NT2/D1 (cell line): ENCODE results near the gene STX8.
"Not testable (repeated sequence)": the region's sequence is repeated elsewhere in the genome, so short reads cannot be mapped to it uniquely, and the experiment has no call there.

Source experiments
- DNase-seq: peaks from one replicate; pipeline ENCODE4 v3.0.0-alpha.2; 2011; ENCODE audit warnings: low read depth, low spot score
- H3K27me3 ChIP-seq: 2 replicates; pipeline ENCODE4 v1.6.0; 2011; ENCODE audit warnings: mild to moderate bottlenecking; ENCODE audit not compliant: insufficient read length, insufficient read depth
- H3K36me3 ChIP-seq: 2 replicates; pipeline ENCODE4 v1.6.1; 2011; ENCODE audit warnings: mild to moderate bottlenecking, low read length, mixed read lengths; ENCODE audit not compliant: insufficient read depth, insufficient read length
- H3K4me1 ChIP-seq: 2 replicates; pipeline ENCODE4 v1.5.1; 2011; ENCODE audit not compliant: insufficient read depth, insufficient read length
- H3K4me3 ChIP-seq: 2 replicates; pipeline ENCODE4 v1.5.1; 2011; ENCODE audit warnings: low read depth; ENCODE audit not compliant: insufficient read length
- H3K9ac ChIP-seq: 2 replicates; pipeline ENCODE4 v1.6.0; 2011; ENCODE audit warnings: low read depth; ENCODE audit not compliant: insufficient read length
- H3K9me3 ChIP-seq: 2 replicates; pipeline ENCODE4 v1.5.1; 2011; ENCODE audit warnings: mild to moderate bottlenecking, low read length; ENCODE audit not compliant: insufficient read depth
- SUZ12 ChIP-seq: IDR thresholded peaks from 2 replicates; pipeline ENCODE4 v1.6.1; 2011; ENCODE audit not compliant: insufficient read length, insufficient read depth; ENCODE audit errors: extremely low read depth
- YY1 ChIP-seq: IDR thresholded peaks from 2 replicates; pipeline ENCODE4 v1.6.1; 2011; ENCODE audit not compliant: insufficient read length, insufficient read depth
- ZNF274 ChIP-seq: IDR thresholded peaks from 2 replicates; pipeline ENCODE4 v1.6.1; 2011; ENCODE audit warnings: mild to moderate bottlenecking, low read depth, low read length

STX8 gene

GRCh38 chr17:9465210-9465921 is 110.3 kb downstream of the STX8 start:
- Histone ChIP-seq H3K4me1 (peaks cover 2% of the 10 kb centered on the region), H3K9me3 (no peaks in the 10 kb centered on the region), H3K36me3 (no peaks in the 10 kb centered on the region), H3K27me3 (no peaks in the 10 kb centered on the region), H3K9ac (no peak overlapping the region), H3K4me3 (no peak overlapping the region)
- no peak for DNase-seq
- TF ChIP-seq ZNF274 = no peak

DNA sequence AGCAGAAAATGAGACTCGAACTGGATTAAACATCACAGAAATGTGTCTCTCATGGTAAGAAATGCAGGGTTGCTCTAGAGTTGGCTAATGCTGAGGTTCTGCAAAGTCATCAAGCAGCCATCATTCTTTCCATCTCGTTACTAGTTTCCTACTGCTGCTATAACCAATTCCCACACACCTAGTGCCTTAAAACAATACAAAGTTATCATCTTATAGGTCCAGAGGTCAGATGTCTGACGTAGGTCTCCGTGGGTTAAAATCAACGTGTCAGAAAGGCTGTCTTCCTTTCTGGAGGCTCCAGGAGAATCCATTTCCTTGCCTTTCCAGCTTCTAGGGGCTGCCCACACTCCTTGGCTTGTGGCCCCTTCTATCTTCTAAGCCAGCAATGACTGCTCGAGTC is 118.6 kb downstream of the STX8 start:
- DNase-seq = no peak
- TF ChIP-seq SUZ12 (no peak), ZNF274 (no peak), YY1 (no peak)

DNA sequence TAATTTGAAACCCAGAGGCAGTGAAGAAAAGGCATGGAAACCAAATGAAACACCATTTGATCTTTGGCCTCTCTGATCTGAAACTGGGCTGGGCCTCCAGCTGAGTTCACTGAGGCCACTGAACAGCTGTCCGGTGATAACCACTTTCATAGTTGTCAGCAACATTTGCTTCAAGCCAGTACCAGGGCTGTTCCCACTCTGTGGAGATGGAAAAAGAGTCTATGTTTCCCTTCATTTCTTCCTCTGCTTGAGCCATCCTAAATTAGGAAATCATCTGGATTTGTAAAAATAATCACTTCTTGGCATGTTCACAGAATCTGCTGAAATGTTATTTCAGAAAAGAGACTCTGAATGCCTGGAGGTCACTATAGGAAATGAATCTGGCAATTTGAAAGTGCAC is 119.3 kb downstream of the STX8 start:
- TF ChIP-seq YY1 (no peak), ZNF274 (no peak)
- no peaks in the 10 kb centered on the region for H3K27me3 ChIP-seq
- no peaks in the 10 kb centered on the region for H3K4me1 ChIP-seq
- no peaks in the 10 kb centered on the region for H3K36me3 ChIP-seq
- no peak for DNase-seq
- H3K4me3 ChIP-seq = no peak overlapping the region
- H3K9ac ChIP-seq = no peak overlapping the region
- no peaks in the 10 kb centered on the region; the same call in 1 of the 2 replicates for H3K9me3 ChIP-seq

More for the DNA sequence above, 118.6 kb downstream of the STX8 start:
- Histone ChIP-seq H3K4me3 (no peak overlapping the region), H3K4me1 (no peaks in the 10 kb centered on the region), H3K36me3 (no peaks in the 10 kb centered on the region), H3K27me3 (no peaks in the 10 kb centered on the region), H3K9ac (no peak overlapping the region), H3K9me3 (no peaks in the 10 kb centered on the region; the same call in 1 of the 2 replicates)

- Histone ChIP-seq H3K4me3 (no peak overlapping the region), H3K9ac (no peak overlapping the region), H3K36me3 (no peaks in the 10 kb centered on the region), H3K27me3 (no peaks in the 10 kb centered on the region), H3K9me3 (no peaks in the 10 kb centered on the region), H3K4me1 (no peaks in the 10 kb centered on the region)
- TF ChIP-seq SUZ12 (no peak), YY1 (no peak), ZNF274 (no peak)
- no peak for DNase-seq
Measured at GRCh38 chr17:9451934-9452333, 123.7 kb downstream of the STX8 start.

DNA sequence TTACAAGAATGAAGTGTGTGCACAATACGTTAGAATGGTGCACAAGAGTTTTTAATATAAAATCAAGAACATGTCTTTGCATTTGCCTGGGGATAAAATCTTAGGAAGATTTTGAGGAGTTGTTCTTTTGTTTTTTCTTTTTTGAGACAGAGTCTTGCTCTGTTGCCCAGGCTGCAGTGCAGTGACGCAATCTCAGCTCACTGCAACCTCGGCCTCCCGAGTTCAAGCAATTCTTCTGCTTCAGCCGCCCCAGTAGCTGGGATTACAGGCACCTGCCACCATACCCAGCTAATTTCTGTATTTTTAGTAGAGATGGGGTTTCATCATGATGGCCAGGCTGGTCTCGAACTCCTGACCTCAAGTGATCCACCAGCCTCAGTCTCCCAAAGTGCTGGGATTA is 128.3 kb downstream of the STX8 start:
- not testable (repeated sequence) for DNase-seq, H3K27me3 ChIP-seq, H3K9ac ChIP-seq, H3K4me3 ChIP-seq, H3K36me3 ChIP-seq, H3K9me3 ChIP-seq, H3K4me1 ChIP-seq

DNA sequence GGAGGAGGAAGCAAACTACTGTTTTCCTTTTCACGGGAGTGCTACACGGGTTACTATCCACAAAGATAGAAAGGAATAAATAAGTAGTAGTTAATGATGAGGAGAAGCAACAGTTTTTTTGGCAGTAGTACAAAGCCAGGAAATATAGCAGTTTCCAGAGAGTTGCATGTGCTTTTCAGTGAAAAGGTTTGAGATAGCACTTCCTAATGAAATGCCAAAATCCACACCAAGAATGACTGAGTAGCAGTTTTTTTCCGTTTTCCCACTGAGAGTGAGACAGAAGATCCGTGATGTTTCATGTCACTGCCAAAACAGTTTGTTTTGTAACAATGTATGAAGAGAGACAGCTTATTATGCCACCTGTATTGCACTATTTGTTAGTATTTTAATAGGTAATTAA is 129.1 kb downstream of the STX8 start:
- no peaks in the 10 kb centered on the region for H3K9me3 ChIP-seq
- H3K36me3 ChIP-seq = no peaks in the 10 kb centered on the region
- DNase-seq = no peak
- no peaks in the 10 kb centered on the region for H3K4me1 ChIP-seq
- no peaks in the 10 kb centered on the region for H3K27me3 ChIP-seq
- no peak overlapping the region for H3K9ac ChIP-seq
- H3K4me3 ChIP-seq = no peak overlapping the region
- TF ChIP-seq ZNF274 = no peak
- TF ChIP-seq YY1 = no peak
- no peak for TF ChIP-seq SUZ12

- Histone ChIP-seq H3K9me3 (no peaks in the 10 kb centered on the region), H3K4me3 (no peak overlapping the region), H3K9ac (no peak overlapping the region), H3K36me3 (no peaks in the 10 kb centered on the region), H3K4me1 (no peaks in the 10 kb centered on the region), H3K27me3 (no peaks in the 10 kb centered on the region)
- no peak for DNase-seq
- TF ChIP-seq YY1 (no peak), ZNF274 (no peak), SUZ12 (no peak)
Measured at GRCh38 chr17:9445424-9445823, 130.2 kb downstream of the STX8 start.

DNA sequence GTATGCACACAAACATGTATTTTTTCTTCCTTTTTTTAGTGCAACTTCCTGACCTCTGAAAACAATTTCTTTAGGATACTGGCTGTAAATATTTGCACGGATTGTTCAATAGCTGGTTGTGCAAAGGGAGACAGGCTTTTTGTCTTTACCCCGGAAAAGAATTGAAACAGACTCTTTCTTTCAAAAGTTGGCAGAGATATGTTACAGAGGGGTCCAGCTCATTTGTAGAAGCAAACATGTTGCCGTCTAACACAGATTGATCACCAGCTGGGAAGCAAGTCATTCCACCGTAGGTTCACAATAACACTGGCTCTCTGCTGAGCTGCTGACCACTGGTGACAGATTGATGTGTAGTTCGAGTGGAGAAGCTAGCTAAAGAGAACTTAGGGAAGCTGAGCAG is 130.9 kb downstream of the STX8 start:
- Histone ChIP-seq H3K9ac (no peak overlapping the region), H3K4me3 (no peak overlapping the region), H3K27me3 (no peaks in the 10 kb centered on the region), H3K4me1 (no peaks in the 10 kb centered on the region), H3K9me3 (no peaks in the 10 kb centered on the region), H3K36me3 (no peaks in the 10 kb centered on the region)
- no peak for DNase-seq
- TF ChIP-seq YY1 = no peak
- TF ChIP-seq SUZ12 = no peak
- no peak for TF ChIP-seq ZNF274
